ENCODE data around the gene SLIT3. TPM values are rescaled to one million over a fixed set of nuclear protein-coding genes. Genes with fewer than 3 reads are reported as not detected.

SLIT3 gene
- total RNA-seq, 2 experiments from 2014 or later: 1.8 to 2.1 TPM

- Mint-ChIP-seq H3K4me3 (no peak overlapping the region), H3K36me3 (no peaks in the 10 kb centered on the region), H3K4me1 (ENCODE audit: low read depth) (no peaks in the 10 kb centered on the region), H3K27ac (no peak overlapping the region), H3K9me3 (no peaks in the 10 kb centered on the region), H3K27me3 (peaks cover 1% of the 10 kb centered on the region)
- ChIA-PET CTCF (no interaction called here), POLR2A (no interaction called here)
- intact Hi-C loops (cut with micrococcal nuclease): no loop called here
- DNase-seq: no peak
Measured at GRCh38 chr5:169279125-169279524, 21.8 kb downstream of the SLIT3 start.

- intact Hi-C loops (cut with micrococcal nuclease): no loop called here
- Mint-ChIP-seq H3K9me3 (no peaks in the 10 kb centered on the region), H3K27me3 (no peaks in the 10 kb centered on the region), H3K27ac (no peak overlapping the region), H3K36me3 (no peaks in the 10 kb centered on the region), H3K4me3 (no peak overlapping the region), H3K4me1 (ENCODE audit: low read depth) (no peaks in the 10 kb centered on the region)
- DNase-seq: no peak
- ChIA-PET POLR2A (no interaction called here), CTCF (no interaction called here)
Measured at GRCh38 chr5:169273881-169274280, 27.1 kb downstream of the SLIT3 start.

GRCh38 chr5:169273451-169273850 lies 27.5 kb downstream of the SLIT3 start:
- no peaks in the 10 kb centered on the region for H3K9me3 Mint-ChIP-seq
- no peak overlapping the region for H3K27ac Mint-ChIP-seq
- ChIA-PET POLR2A (no interaction called here), CTCF (interaction anchor here (0.5 kb wide), 1 partner anchor 1003 kb away, joined by 3 read pairs; no protein-coding TSS in a partner anchor)
- no peaks in the 10 kb centered on the region for H3K4me1 Mint-ChIP-seq (ENCODE audit: low read depth)
- no peak for DNase-seq
- intact Hi-C loops (cut with micrococcal nuclease): no loop called here
- H3K36me3 Mint-ChIP-seq: no peaks in the 10 kb centered on the region
- no peaks in the 10 kb centered on the region for H3K27me3 Mint-ChIP-seq
- no peak overlapping the region for H3K4me3 Mint-ChIP-seq

- Mint-ChIP-seq H3K4me3 (no peak overlapping the region), H3K4me1 (ENCODE audit: low read depth) (no peaks in the 10 kb centered on the region), H3K9me3 (no peaks in the 10 kb centered on the region), H3K36me3 (no peaks in the 10 kb centered on the region), H3K27ac (no peak overlapping the region), H3K27me3 (no peaks in the 10 kb centered on the region)
- intact Hi-C loops (cut with micrococcal nuclease): no loop called here
- DNase-seq: no peak
- POLR2A ChIA-PET: no interaction called here
- CTCF ChIA-PET: interaction anchor here (0.5 kb wide), 1 partner anchor 1003 kb away, joined by 3 read pairs; no protein-coding TSS in a partner anchor
Measured at GRCh38 chr5:169272731-169273427, 28.1 kb downstream of the SLIT3 start.

- no peak for DNase-seq
- H3K4me1 Mint-ChIP-seq (ENCODE audit: low read depth): no peaks in the 10 kb centered on the region
Measured at GRCh38 chr5:169272111-169272510, 28.8 kb downstream of the SLIT3 start.

GRCh38 chr5:169270827-169271226 lies 30.1 kb downstream of the SLIT3 start:
- ChIA-PET CTCF (no interaction called here), POLR2A (no interaction called here)
- H3K4me3 Mint-ChIP-seq: no peak overlapping the region
- no peaks in the 10 kb centered on the region for H3K9me3 Mint-ChIP-seq
- intact Hi-C loops (cut with micrococcal nuclease): no loop called here
- no peak for DNase-seq
- H3K4me1 Mint-ChIP-seq (ENCODE audit: low read depth): no peaks in the 10 kb centered on the region
- no peaks in the 10 kb centered on the region for H3K27me3 Mint-ChIP-seq
- H3K36me3 Mint-ChIP-seq: no peaks in the 10 kb centered on the region
- no peak overlapping the region for H3K27ac Mint-ChIP-seq

More at GRCh38 chr5:169272111-169272510, 28.8 kb downstream of the SLIT3 start:
- no peaks in the 10 kb centered on the region for H3K9me3 Mint-ChIP-seq
- CTCF ChIA-PET: no interaction called here
- no peak overlapping the region for H3K27ac Mint-ChIP-seq
- no peaks in the 10 kb centered on the region for H3K36me3 Mint-ChIP-seq
- intact Hi-C loops (cut with micrococcal nuclease): no loop called here
- H3K27me3 Mint-ChIP-seq: no peaks in the 10 kb centered on the region
- POLR2A ChIA-PET: no interaction called here
- no peak overlapping the region for H3K4me3 Mint-ChIP-seq

GRCh38 chr5:169268019-169268418 lies 32.9 kb downstream of the SLIT3 start:
- POLR2A ChIA-PET: no interaction called here
- no peaks in the 10 kb centered on the region for H3K36me3 Mint-ChIP-seq
- H3K27me3 Mint-ChIP-seq: peaks cover 1% of the 10 kb centered on the region
- intact Hi-C loops (cut with micrococcal nuclease): no loop called here
- no peak overlapping the region for H3K4me3 Mint-ChIP-seq
- no peaks in the 10 kb centered on the region for H3K9me3 Mint-ChIP-seq
- DNase-seq: no peak
- no peak overlapping the region for H3K27ac Mint-ChIP-seq
- CTCF ChIA-PET: no interaction called here
- no peaks in the 10 kb centered on the region for H3K4me1 Mint-ChIP-seq (ENCODE audit: low read depth)

- Mint-ChIP-seq H3K9me3 (no peaks in the 10 kb centered on the region), H3K4me3 (no peak overlapping the region), H3K27ac (no peak overlapping the region), H3K36me3 (no peaks in the 10 kb centered on the region), H3K4me1 (ENCODE audit: low read depth) (no peaks in the 10 kb centered on the region), H3K27me3 (peaks cover 1% of the 10 kb centered on the region)
- ChIA-PET CTCF (no interaction called here), POLR2A (no interaction called here)
- DNase-seq: no peak
- intact Hi-C loops (cut with micrococcal nuclease): no loop called here
Measured at GRCh38 chr5:169265888-169266287, 35.1 kb downstream of the SLIT3 start.

GRCh38 chr5:169263591-169263990 lies 37.3 kb downstream of the SLIT3 start:
- Mint-ChIP-seq H3K27me3 (peaks cover 1% of the 10 kb centered on the region), H3K4me3 (no peak overlapping the region), H3K27ac (no peak overlapping the region), H3K9me3 (no peaks in the 10 kb centered on the region), H3K4me1 (ENCODE audit: low read depth) (no peaks in the 10 kb centered on the region), H3K36me3 (no peaks in the 10 kb centered on the region)
- intact Hi-C loops (cut with micrococcal nuclease): no loop called here
- DNase-seq: no peak
- CTCF ChIA-PET: no interaction called here
- POLR2A ChIA-PET: no interaction called here

- CTCF ChIA-PET: no interaction called here
- POLR2A ChIA-PET: no interaction called here
- Mint-ChIP-seq H3K9me3 (no peaks in the 10 kb centered on the region), H3K27me3 (peaks cover 1% of the 10 kb centered on the region), H3K36me3 (no peaks in the 10 kb centered on the region), H3K27ac (no peak overlapping the region), H3K4me1 (ENCODE audit: low read depth) (no peaks in the 10 kb centered on the region), H3K4me3 (no peak overlapping the region)
- intact Hi-C loops (cut with micrococcal nuclease): no loop called here
- DNase-seq: no peak
Measured at GRCh38 chr5:169260896-169261569, 39.9 kb downstream of the SLIT3 start.

GRCh38 chr5:169258372-169259000 lies 42.5 kb downstream of the SLIT3 start:
- CTCF ChIA-PET: no interaction called here
- POLR2A ChIA-PET: no interaction called here
- intact Hi-C loops (cut with micrococcal nuclease): no loop called here
- no peak overlapping the region for H3K4me3 Mint-ChIP-seq
- DNase-seq: no peak
- H3K27me3 Mint-ChIP-seq: no peaks in the 10 kb centered on the region
- H3K27ac Mint-ChIP-seq: no peak overlapping the region
- H3K9me3 Mint-ChIP-seq: no peaks in the 10 kb centered on the region
- no peaks in the 10 kb centered on the region for H3K4me1 Mint-ChIP-seq (ENCODE audit: low read depth)
- H3K36me3 Mint-ChIP-seq: no peaks in the 10 kb centered on the region

GRCh38 chr5:169256191-169256590 lies 44.7 kb downstream of the SLIT3 start:
- no peak for DNase-seq
- H3K9me3 Mint-ChIP-seq: no peaks in the 10 kb centered on the region

GRCh38 chr5:169253071-169253470 lies 47.9 kb downstream of the SLIT3 start:
- ChIA-PET CTCF (no interaction called here), POLR2A (no interaction called here)
- intact Hi-C loops (cut with micrococcal nuclease): no loop called here
- no peaks in the 10 kb centered on the region for H3K36me3 Mint-ChIP-seq
- H3K9me3 Mint-ChIP-seq: no peaks in the 10 kb centered on the region
- no peaks in the 10 kb centered on the region for H3K4me1 Mint-ChIP-seq (ENCODE audit: low read depth)
- H3K27ac Mint-ChIP-seq: no peak overlapping the region
- no peak for DNase-seq
- no peaks in the 10 kb centered on the region for H3K27me3 Mint-ChIP-seq
- no peak overlapping the region for H3K4me3 Mint-ChIP-seq

More at GRCh38 chr5:169256191-169256590, 44.7 kb downstream of the SLIT3 start:
- ChIA-PET CTCF (no interaction called here), POLR2A (no interaction called here)
- Mint-ChIP-seq H3K36me3 (no peaks in the 10 kb centered on the region), H3K4me3 (no peak overlapping the region), H3K4me1 (ENCODE audit: low read depth) (no peaks in the 10 kb centered on the region), H3K27ac (no peak overlapping the region), H3K27me3 (no peaks in the 10 kb centered on the region)
- intact Hi-C loops (cut with micrococcal nuclease): no loop called here

All from activated CD4-positive, alpha-beta memory T cell treated with anti-CD3 and anti-CD28 coated beads for 36 hours (primary cell).